Thoracic aorta (tissue), 2 donors: ENCODE measurements around the gene KCND2. TPM values are rescaled to one million over a fixed set of nuclear protein-coding genes. Genes with fewer than 3 reads are reported as not detected.

Source experiments
- ATAC-seq: fragments of 150-250 bp; one replicate; pipeline ENCODE4 v1.8.0; 2017; ENCODE audit warnings: low read depth; ENCODE audit not compliant: insufficient number of reproducible peaks, low FRiP score
- DNase-seq: peaks from one replicate; pipeline ENCODE4 v3.0.0-alpha.2; 2020; ENCODE audit warnings: low spot score
- H3K27ac ChIP-seq, 2 donors: fragments of 200-600 bp; sonication (generic); 1 replicate in 1 of 2; 2 replicates in 1 of 2; pipeline ENCODE4 v1.5.1; 2016; ENCODE audit warnings: mild to moderate bottlenecking in 2 of 2, moderate library complexity in 2 of 2
- H3K27me3 ChIP-seq: fragments of 200-600 bp; sonication (generic); replicated peaks from 2 replicates; pipeline ENCODE4 v1.6.0; 2016; ENCODE audit warnings: mild to moderate bottlenecking; ENCODE audit not compliant: insufficient read depth
- H3K36me3 ChIP-seq: fragments of 200-600 bp; sonication (generic); one replicate; pipeline ENCODE4 v1.5.1; 2016
- H3K4me1 ChIP-seq, 2 donors: fragments of 200-600 bp; sonication (generic); 1 replicate in 1 of 2; 2 replicates in 1 of 2; pipeline versions ENCODE4 v1.5.1 to v1.6.0; 2016; ENCODE audit warnings: low read depth in 2 of 2, mild to moderate bottlenecking in 1 of 2; ENCODE audit not compliant: control insufficient read depth in 1 of 2
- H3K4me3 ChIP-seq: fragments of 200-600 bp; sonication (generic); 2 replicates; pipeline ENCODE4 v1.5.1; 2016; ENCODE audit warnings: mild to moderate bottlenecking
- H3K9me3 ChIP-seq: fragments of 200-600 bp; sonication (generic); 2 replicates; pipeline ENCODE4 v1.5.1; 2016
- total RNA-seq, 2 donors: library from RNA; depleted of rRNA; stranded (reverse); fragments of >200 nt; gene quantifications; one replicate each; pipeline versions ENCODE4 v1.1.0 to v1.2.3, GENCODE V29; 2016
- TF ChIP-seq, protein P1 (sequence below): fragments of 200-600 bp; sonication (generic); IDR thresholded peaks from one replicate; pipeline ENCODE4 v1.5.1; 2019; ENCODE audit warnings: antibody characterized with exemption

KCND2 gene
- total RNA-seq, 2 donors from 2014 or later = 0.14 to 0.99 TPM

GRCh38 chr7:120724955-120725354 lies 452.0 kb downstream of the KCND2 start:
- Histone ChIP-seq H3K4me3 (no peak overlapping the region), H3K27ac (no peak overlapping the region), H3K4me1 (no peaks in the 10 kb centered on the region), H3K9me3 (no peaks in the 10 kb centered on the region), H3K27me3 (no peaks in the 10 kb centered on the region), H3K36me3 (no peaks in the 10 kb centered on the region)
- TF ChIP-seq, protein P1, sequence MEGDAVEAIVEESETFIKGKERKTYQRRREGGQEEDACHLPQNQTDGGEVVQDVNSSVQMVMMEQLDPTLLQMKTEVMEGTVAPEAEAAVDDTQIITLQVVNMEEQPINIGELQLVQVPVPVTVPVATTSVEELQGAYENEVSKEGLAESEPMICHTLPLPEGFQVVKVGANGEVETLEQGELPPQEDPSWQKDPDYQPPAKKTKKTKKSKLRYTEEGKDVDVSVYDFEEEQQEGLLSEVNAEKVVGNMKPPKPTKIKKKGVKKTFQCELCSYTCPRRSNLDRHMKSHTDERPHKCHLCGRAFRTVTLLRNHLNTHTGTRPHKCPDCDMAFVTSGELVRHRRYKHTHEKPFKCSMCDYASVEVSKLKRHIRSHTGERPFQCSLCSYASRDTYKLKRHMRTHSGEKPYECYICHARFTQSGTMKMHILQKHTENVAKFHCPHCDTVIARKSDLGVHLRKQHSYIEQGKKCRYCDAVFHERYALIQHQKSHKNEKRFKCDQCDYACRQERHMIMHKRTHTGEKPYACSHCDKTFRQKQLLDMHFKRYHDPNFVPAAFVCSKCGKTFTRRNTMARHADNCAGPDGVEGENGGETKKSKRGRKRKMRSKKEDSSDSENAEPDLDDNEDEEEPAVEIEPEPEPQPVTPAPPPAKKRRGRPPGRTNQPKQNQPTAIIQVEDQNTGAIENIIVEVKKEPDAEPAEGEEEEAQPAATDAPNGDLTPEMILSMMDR = no peak
- DNase-seq (no peak), ATAC-seq (no peak)

- Histone ChIP-seq H3K9me3 (no peaks in the 10 kb centered on the region), H3K4me1 (no peaks in the 10 kb centered on the region), H3K27ac (no peak overlapping the region), H3K36me3 (no peaks in the 10 kb centered on the region), H3K27me3 (no peaks in the 10 kb centered on the region), H3K4me3 (no peak overlapping the region)
- no peak for ATAC-seq
- no peak for DNase-seq
- TF ChIP-seq, protein P1 = peak; percentile 39
These were observed 452.5 kb downstream of the KCND2 start for GRCh38 chr7:120725376-120726039.

GRCh38 chr7:120729245-120729644 lies 456.3 kb downstream of the KCND2 start:
- H3K4me3 ChIP-seq = no peak overlapping the region
- no peaks in the 10 kb centered on the region for H3K9me3 ChIP-seq
- H3K4me1 ChIP-seq = no peaks in the 10 kb centered on the region
- no peak overlapping the region for H3K27ac ChIP-seq
- no peaks in the 10 kb centered on the region for H3K36me3 ChIP-seq
- no peaks in the 10 kb centered on the region for H3K27me3 ChIP-seq
- TF ChIP-seq, protein P1 = no peak
- no peak for DNase-seq
- no peak for ATAC-seq

DNA sequence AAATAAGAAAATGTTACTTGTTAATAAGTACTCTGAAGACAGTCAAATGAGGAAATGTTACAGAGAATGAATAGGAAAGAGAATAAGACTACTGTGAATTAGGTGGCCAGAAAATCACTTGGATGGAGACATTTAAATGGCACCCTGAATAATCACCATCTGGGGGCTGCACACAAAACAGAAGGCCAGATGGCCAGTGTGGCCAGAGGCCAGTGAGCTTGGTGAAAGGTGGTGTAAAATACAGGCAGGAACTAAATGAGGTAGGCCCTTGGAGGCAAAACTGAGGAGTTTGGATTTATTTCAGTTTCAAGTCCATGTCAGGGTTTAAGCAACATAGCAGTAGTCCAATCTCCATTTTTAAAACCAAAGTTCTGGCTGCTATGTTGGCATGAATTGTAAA lies 458.3 kb downstream of the KCND2 start:
- TF ChIP-seq, protein P1 = no peak
- Histone ChIP-seq H3K27ac (no peak overlapping the region), H3K4me3 (no peak overlapping the region), H3K36me3 (no peaks in the 10 kb centered on the region), H3K27me3 (no peaks in the 10 kb centered on the region), H3K9me3 (no peaks in the 10 kb centered on the region), H3K4me1 (no peaks in the 10 kb centered on the region)
- ATAC-seq = no peak
- DNase-seq = no peak

- H3K36me3 ChIP-seq = no peaks in the 10 kb centered on the region
- H3K9me3 ChIP-seq = no peaks in the 10 kb centered on the region
- TF ChIP-seq, protein P1 = no peak
- no peak overlapping the region for H3K27ac ChIP-seq
- H3K27me3 ChIP-seq = no peaks in the 10 kb centered on the region
- DNase-seq = no peak
- no peaks in the 10 kb centered on the region for H3K4me1 ChIP-seq
- ATAC-seq = no peak
- no peak overlapping the region for H3K4me3 ChIP-seq
These were observed 459.3 kb downstream of the KCND2 start for GRCh38 chr7:120732256-120732655.
